Body of pancreas (tissue), 4 donors: ENCODE data around the gene UMODL1. TPM values are rescaled to one million over a fixed set of nuclear protein-coding genes. Genes with fewer than 3 reads are reported as not detected.
A peak's percentile ranks its signal among the peaks of the same experiment; 100 is the strongest.

ENCODE experiments used
- ATAC-seq: fragments of 150-250 bp; one replicate; pipeline ENCODE4 v1.9.1; 2016
- DNase-seq, 4 donors: peaks; one replicate each; pipeline ENCODE4 v3.0.0-alpha.2; 2019
- H3K27ac ChIP-seq, 4 donors: fragments of 200-600 bp; sonication (generic); 1 replicate in 3 of 4; 2 replicates in 1 of 4; pipeline versions ENCODE4 v1.5.1 to v1.6.1; 2016 to 2019; ENCODE audit warnings: mild to moderate bottlenecking in 1 of 4, mixed read lengths in 1 of 4, moderate library complexity in 1 of 4
- H3K27me3 ChIP-seq, 2 donors: fragments of 200-600 bp; sonication (generic); one replicate each; pipeline ENCODE4 v1.6.0; 2016; ENCODE audit warnings: mild to moderate bottlenecking in 1 of 2
- H3K36me3 ChIP-seq, 2 donors: fragments of 200-600 bp; sonication (generic); replicated peaks in 1 of 2; 2 replicates each; pipeline ENCODE4 v1.5.1; 2016; ENCODE audit warnings: low read depth in 2 of 2; ENCODE audit not compliant: insufficient read depth in 1 of 2
- H3K4me1 ChIP-seq: fragments of 200-600 bp; sonication (generic); one replicate; pipeline ENCODE4 v1.6.0; 2016
- H3K4me3 ChIP-seq, 2 donors: fragments of 200-600 bp; sonication (generic); 1 replicate in 1 of 2; 2 replicates in 1 of 2; pipeline ENCODE4 v1.5.1; 2016 to 2019
- H3K9me3 ChIP-seq, 3 donors: fragments of 200-600 bp; sonication (generic); 1 replicate in 2 of 3; 2 replicates in 1 of 3; pipeline ENCODE4 v1.5.1; 2016
- POLR2A ChIP-seq, 3 donors: fragments of 450-650 bp; IDR thresholded peaks; one replicate each; pipeline ENCODE4 v1.6.1; 2016; ENCODE audit warnings: antibody characterized with exemption in 3 of 3, mild to moderate bottlenecking in 2 of 3
- WGBS, 2 donors: methylation state at CpG; one replicate each; pipeline ENCODE4 v1.1.5; 2017; 5-methylcytosine and 5-hydroxymethylcytosine counted together
- intact Hi-C: fragments of 100-400 bp; cut with DNase I; formaldehyde crosslinking; loops from one replicate; pipeline ENCODE4 v1.15.1; 2023
- total RNA-seq, 2 donors: library from RNA; depleted of rRNA; stranded (reverse); fragments of >200 nt; gene quantifications; one replicate each; pipeline ENCODE4 v1.1.0, GENCODE V29; 2016
- TF ChIP-seq, protein P1 (sequence below), 7 experiments: fragments of 450-650 bp in 4 of 7; fragments of 200-600 bp in 3 of 7; sonication (generic) in 3 of 7; IDR thresholded peaks; one replicate each; pipeline ENCODE4 v1.5.1; 2016 to 2019; ENCODE audit warnings: antibody characterized with exemption in 7 of 7

UMODL1 gene
- total RNA-seq, 2 donors from 2014 or later, result not detected

GRCh38 chr21:42186591-42186990 lies 115.5 kb downstream of the UMODL1 start:
- TF ChIP-seq POLR2A (IDR thresholded peaks at IDR 0.05), result no peak
- TF ChIP-seq, protein P1, sequence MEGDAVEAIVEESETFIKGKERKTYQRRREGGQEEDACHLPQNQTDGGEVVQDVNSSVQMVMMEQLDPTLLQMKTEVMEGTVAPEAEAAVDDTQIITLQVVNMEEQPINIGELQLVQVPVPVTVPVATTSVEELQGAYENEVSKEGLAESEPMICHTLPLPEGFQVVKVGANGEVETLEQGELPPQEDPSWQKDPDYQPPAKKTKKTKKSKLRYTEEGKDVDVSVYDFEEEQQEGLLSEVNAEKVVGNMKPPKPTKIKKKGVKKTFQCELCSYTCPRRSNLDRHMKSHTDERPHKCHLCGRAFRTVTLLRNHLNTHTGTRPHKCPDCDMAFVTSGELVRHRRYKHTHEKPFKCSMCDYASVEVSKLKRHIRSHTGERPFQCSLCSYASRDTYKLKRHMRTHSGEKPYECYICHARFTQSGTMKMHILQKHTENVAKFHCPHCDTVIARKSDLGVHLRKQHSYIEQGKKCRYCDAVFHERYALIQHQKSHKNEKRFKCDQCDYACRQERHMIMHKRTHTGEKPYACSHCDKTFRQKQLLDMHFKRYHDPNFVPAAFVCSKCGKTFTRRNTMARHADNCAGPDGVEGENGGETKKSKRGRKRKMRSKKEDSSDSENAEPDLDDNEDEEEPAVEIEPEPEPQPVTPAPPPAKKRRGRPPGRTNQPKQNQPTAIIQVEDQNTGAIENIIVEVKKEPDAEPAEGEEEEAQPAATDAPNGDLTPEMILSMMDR (IDR thresholded peaks at IDR 0.05), result no peak
- H3K27me3 ChIP-seq, result no peaks in the 10 kb centered on the region
- intact Hi-C loops, result no loop called here
- WGBS, 2 donors, result 58 to 71% methylated on average over 2 of the region's 2 CpGs
- no peaks in the 10 kb centered on the region for H3K36me3 ChIP-seq
- no peaks in the 10 kb centered on the region for H3K4me1 ChIP-seq
- H3K27ac ChIP-seq, result no peak overlapping the region
- ATAC-seq, result no peak
- H3K4me3 ChIP-seq, result no peak overlapping the region
- H3K9me3 ChIP-seq, result no peaks in the 10 kb centered on the region
- DNase-seq, result no peak

GRCh38 chr21:42187976-42188653 lies 117.0 kb downstream of the UMODL1 start:
- Histone ChIP-seq H3K27ac (peak overlapping the region in 2 of 4 donors; percentile 2 to 63), H3K4me1 (no peaks in the 10 kb centered on the region), H3K36me3 (no peaks in the 10 kb centered on the region), H3K9me3 (no peaks in the 10 kb centered on the region), H3K27me3 (no peaks in the 10 kb centered on the region), H3K4me3 (no peak overlapping the region)
- no peak for TF ChIP-seq POLR2A (IDR thresholded peaks at IDR 0.05)
- TF ChIP-seq, protein P1 (IDR thresholded peaks at IDR 0.05), result no peak
- ATAC-seq, result no peak
- DNase-seq, result peak in 2 of 4 donors; percentile 29 to 67
- 76 to 84% methylated on average over 8 of the region's 8 CpGs for WGBS, 2 donors
- intact Hi-C loops, result no loop called here

GRCh38 chr21:42188663-42189062 lies 117.5 kb downstream of the UMODL1 start:
- intact Hi-C loops, result no loop called here
- TF ChIP-seq, protein P1 (IDR thresholded peaks at IDR 0.05), result no peak
- TF ChIP-seq POLR2A (IDR thresholded peaks at IDR 0.05), result no peak
- H3K27ac ChIP-seq, result no peak overlapping the region
- H3K4me1 ChIP-seq, result no peaks in the 10 kb centered on the region
- no peak for ATAC-seq
- no peaks in the 10 kb centered on the region for H3K27me3 ChIP-seq
- DNase-seq, result no peak
- 66 to 71% methylated on average over 2 to 4 of the region's 4 CpGs for WGBS, 2 donors
- H3K36me3 ChIP-seq, result no peaks in the 10 kb centered on the region
- H3K4me3 ChIP-seq, result no peak overlapping the region
- H3K9me3 ChIP-seq, result no peaks in the 10 kb centered on the region

DNA sequence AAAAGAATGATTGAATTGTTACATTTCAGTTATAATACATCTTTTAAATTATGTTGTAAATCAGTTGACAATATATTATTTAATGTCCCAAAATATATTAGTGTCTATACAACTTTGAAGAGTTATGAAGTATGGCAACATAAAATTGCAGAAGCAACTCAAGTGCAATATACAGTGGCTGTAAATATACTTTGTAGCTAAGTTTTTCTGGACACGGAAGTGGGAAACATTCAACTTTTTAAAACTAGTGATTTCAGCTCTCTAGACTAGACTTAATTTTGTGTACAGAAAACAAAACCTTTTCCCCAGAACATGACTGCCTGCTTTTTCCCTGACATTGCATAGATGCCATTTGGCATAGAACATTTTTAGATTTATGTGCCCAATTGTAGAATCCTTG lies 118.3 kb downstream of the UMODL1 start:
- WGBS, 2 donors, result 77 to 81% methylated on average over 1 of the region's 1 CpG
- Histone ChIP-seq H3K4me1 (no peaks in the 10 kb centered on the region), H3K9me3 (no peaks in the 10 kb centered on the region), H3K27me3 (no peaks in the 10 kb centered on the region), H3K4me3 (no peak overlapping the region), H3K27ac (peak overlapping the region in 1 of 4 donors; percentile 31), H3K36me3 (no peaks in the 10 kb centered on the region)
- intact Hi-C loops, result no loop called here
- DNase-seq, result no peak
- no peak for ATAC-seq
- TF ChIP-seq POLR2A (IDR thresholded peaks at IDR 0.05), result no peak
- TF ChIP-seq, protein P1 (IDR thresholded peaks at IDR 0.05), result no peak
